OCI-LY7 (cell line): Measurements from ENCODE around the gene CROT. TPM values are rescaled to one million over a fixed set of nuclear protein-coding genes. Genes with fewer than 3 reads are reported as not detected.

ENCODE experiments used
- BruUV-seq: library from RNA; stranded (reverse); fragments of 400-500 nt; replicated peaks from 2 replicates; lab custom pipeline; 2021; lab: Mats Ljungman, UMichigan
- CTCF ChIA-PET: fragments of 300-600 bp; sonication (Branson Sonifier 250); formaldehyde crosslinking; loops from one replicate; lab custom pipeline; 2022; ENCODE audit warnings: antibody characterized with exemption; ENCODE audit not compliant: unreplicated experiment; lab: Charles Lee
- POLR2A ChIA-PET: fragments of 300-600 bp; sonication (Branson Sonifier 250); formaldehyde crosslinking; loops from one replicate; lab custom pipeline; 2022; ENCODE audit warnings: antibody characterized with exemption; lab: Charles Lee
- DNase-seq: peaks from one replicate; pipeline ENCODE4 v3.0.0-alpha.2; 2015; ENCODE audit warnings: low spot score
- H2AFZ ChIP-seq: fragments of 200-600 bp; sonication (generic), shearing (Covaris generic); 2 replicates; pipeline ENCODE4 v1.6.1; 2014; ENCODE audit warnings: mild to moderate bottlenecking, antibody characterized with exemption, low read length, moderate library complexity
- H3K27ac ChIP-seq: fragments of 200-600 bp; sonication (generic); 2 replicates; pipeline ENCODE4 v1.5.1; 2014; ENCODE audit warnings: mixed run types, low read depth, mild to moderate bottlenecking, moderate library complexity, low read length, inconsistent platforms; ENCODE audit not compliant: poor library complexity, severe bottlenecking
- H3K36me3 ChIP-seq: fragments of 200-600 bp; sonication (generic); 2 replicates; pipeline ENCODE4 v1.6.1; 2014; ENCODE audit warnings: mild to moderate bottlenecking, antibody characterized with exemption, low read length, moderate library complexity, mixed read lengths; ENCODE audit not compliant: insufficient read depth
- H3K4me1 ChIP-seq: fragments of 200-600 bp; sonication (generic); 2 replicates; pipeline ENCODE4 v1.5.1; 2014; ENCODE audit warnings: mild to moderate bottlenecking, low read length; ENCODE audit not compliant: insufficient read depth, poor library complexity, severe bottlenecking
- H3K4me2 ChIP-seq: fragments of 200-600 bp; sonication (generic); 2 replicates; pipeline ENCODE4 v1.6.1; 2014; ENCODE audit warnings: mild to moderate bottlenecking, low read length
- H3K4me3 ChIP-seq: fragments of 200-600 bp; sonication (generic); 2 replicates; pipeline ENCODE4 v1.5.1; 2014; ENCODE audit warnings: mild to moderate bottlenecking, low read depth, low read length; ENCODE audit not compliant: poor library complexity, severe bottlenecking
- H3K79me2 ChIP-seq: fragments of 200-600 bp; sonication (generic); 2 replicates; pipeline ENCODE4 v1.6.1; 2016; ENCODE audit warnings: low read depth, mild to moderate bottlenecking, low read length, moderate library complexity, mixed read lengths; ENCODE audit not compliant: insufficient read depth
- H3K9me2 ChIP-seq: fragments of 200-600 bp; sonication (generic); 2 replicates; pipeline ENCODE4 v1.6.1; 2016; ENCODE audit warnings: mild to moderate bottlenecking, low read length, mixed read lengths; ENCODE audit not compliant: insufficient read depth
- H3K9me3 ChIP-seq: fragments of 200-600 bp; sonication (generic); 2 replicates; pipeline ENCODE4 v1.6.1; 2014; ENCODE audit warnings: mild to moderate bottlenecking, mixed run types, low read length, mixed read lengths
- H4K20me1 ChIP-seq: fragments of 200-600 bp; sonication (generic); 2 replicates; pipeline ENCODE4 v1.6.1; 2014; ENCODE audit warnings: mild to moderate bottlenecking, antibody characterized with exemption, low read length, moderate library complexity, mixed read lengths; ENCODE audit not compliant: insufficient read depth
- EZH2phosphoT487 ChIP-seq: fragments of 200-600 bp; sonication (generic); IDR thresholded peaks from 2 replicates; pipeline ENCODE4 v1.6.1; 2018; ENCODE audit warnings: low read depth, borderline replicate concordance, mild to moderate bottlenecking, mixed run types, antibody characterized with exemption, low read length, moderate library complexity, mixed read lengths
- intact Hi-C: fragments of 100-400 bp; cut with micrococcal nuclease; formaldehyde crosslinking; loops from one replicate; pipeline ENCODE4 v1.10.0; 2022; ENCODE audit not compliant: unreplicated experiment
- total RNA-seq, 2 experiments: library from RNA; depleted of rRNA in 1 of 2; stranded (reverse); fragments of >200 nt in 1 of 2; shearing (Covaris generic) in 1 of 2; gene quantifications; 2 replicates each; pipeline ENCODE4 v1.2.3, GENCODE V29; 2014 to 2022
- TF ChIP-seq, protein P1 (sequence below): fragments of 200-600 bp; sonication (generic); conservative IDR thresholded peaks from 2 replicates; pipeline ENCODE4 v1.5.1; 2014; ENCODE audit warnings: mild to moderate bottlenecking, antibody characterized with exemption, low read length, moderate library complexity, mixed read lengths

CROT gene
- total RNA-seq, 2 experiments from 2014 or later = 3.0 to 8.1 TPM

DNA sequence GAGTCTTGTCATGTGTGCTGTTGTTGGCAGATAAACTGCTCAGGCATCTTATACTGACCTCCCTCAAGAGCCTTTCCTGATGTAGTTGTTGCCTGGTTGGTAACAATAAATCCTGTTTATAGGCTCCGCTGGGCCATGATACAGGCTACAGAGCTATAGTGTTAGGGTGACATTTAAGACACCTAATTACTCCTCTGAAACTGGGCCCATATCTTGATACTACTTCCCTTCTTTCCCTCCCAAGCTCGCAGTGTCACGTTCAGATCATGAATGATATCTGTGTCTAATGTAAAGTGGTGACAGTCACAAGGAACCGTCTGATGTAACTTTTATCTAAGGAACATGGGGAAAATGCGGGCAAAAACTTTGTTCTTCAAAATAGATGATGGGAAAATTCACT lies 35.4 kb downstream of the CROT start:
- H3K36me3 ChIP-seq = peaks cover 5% of the 10 kb centered on the region; the same call in 1 of the 2 replicates
- no peaks in the 10 kb centered on the region for H3K79me2 ChIP-seq
- H3K9me2 ChIP-seq = no peaks in the 10 kb centered on the region
- H3K4me3 ChIP-seq = no peak overlapping the region
- ChIA-PET CTCF (no interaction called here), POLR2A (interaction anchor here (1.2 kb wide), 1 partner anchor 274 kb away, joined by 3 read pairs; no protein-coding TSS in a partner anchor)
- no peaks in the 10 kb centered on the region for H4K20me1 ChIP-seq
- H3K27ac ChIP-seq = no peak overlapping the region
- DNase-seq = no peak
- no peaks in the 10 kb centered on the region for H3K4me1 ChIP-seq
- intact Hi-C loops = no loop called here
- H2AFZ ChIP-seq = no peak overlapping the region
- no TSS peak for BruUV-seq
- no peak for TF ChIP-seq EZH2phosphoT487
- TF ChIP-seq, protein P1, sequence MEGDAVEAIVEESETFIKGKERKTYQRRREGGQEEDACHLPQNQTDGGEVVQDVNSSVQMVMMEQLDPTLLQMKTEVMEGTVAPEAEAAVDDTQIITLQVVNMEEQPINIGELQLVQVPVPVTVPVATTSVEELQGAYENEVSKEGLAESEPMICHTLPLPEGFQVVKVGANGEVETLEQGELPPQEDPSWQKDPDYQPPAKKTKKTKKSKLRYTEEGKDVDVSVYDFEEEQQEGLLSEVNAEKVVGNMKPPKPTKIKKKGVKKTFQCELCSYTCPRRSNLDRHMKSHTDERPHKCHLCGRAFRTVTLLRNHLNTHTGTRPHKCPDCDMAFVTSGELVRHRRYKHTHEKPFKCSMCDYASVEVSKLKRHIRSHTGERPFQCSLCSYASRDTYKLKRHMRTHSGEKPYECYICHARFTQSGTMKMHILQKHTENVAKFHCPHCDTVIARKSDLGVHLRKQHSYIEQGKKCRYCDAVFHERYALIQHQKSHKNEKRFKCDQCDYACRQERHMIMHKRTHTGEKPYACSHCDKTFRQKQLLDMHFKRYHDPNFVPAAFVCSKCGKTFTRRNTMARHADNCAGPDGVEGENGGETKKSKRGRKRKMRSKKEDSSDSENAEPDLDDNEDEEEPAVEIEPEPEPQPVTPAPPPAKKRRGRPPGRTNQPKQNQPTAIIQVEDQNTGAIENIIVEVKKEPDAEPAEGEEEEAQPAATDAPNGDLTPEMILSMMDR = no peak
- no peaks in the 10 kb centered on the region for H3K9me3 ChIP-seq
- no peak overlapping the region for H3K4me2 ChIP-seq

DNA sequence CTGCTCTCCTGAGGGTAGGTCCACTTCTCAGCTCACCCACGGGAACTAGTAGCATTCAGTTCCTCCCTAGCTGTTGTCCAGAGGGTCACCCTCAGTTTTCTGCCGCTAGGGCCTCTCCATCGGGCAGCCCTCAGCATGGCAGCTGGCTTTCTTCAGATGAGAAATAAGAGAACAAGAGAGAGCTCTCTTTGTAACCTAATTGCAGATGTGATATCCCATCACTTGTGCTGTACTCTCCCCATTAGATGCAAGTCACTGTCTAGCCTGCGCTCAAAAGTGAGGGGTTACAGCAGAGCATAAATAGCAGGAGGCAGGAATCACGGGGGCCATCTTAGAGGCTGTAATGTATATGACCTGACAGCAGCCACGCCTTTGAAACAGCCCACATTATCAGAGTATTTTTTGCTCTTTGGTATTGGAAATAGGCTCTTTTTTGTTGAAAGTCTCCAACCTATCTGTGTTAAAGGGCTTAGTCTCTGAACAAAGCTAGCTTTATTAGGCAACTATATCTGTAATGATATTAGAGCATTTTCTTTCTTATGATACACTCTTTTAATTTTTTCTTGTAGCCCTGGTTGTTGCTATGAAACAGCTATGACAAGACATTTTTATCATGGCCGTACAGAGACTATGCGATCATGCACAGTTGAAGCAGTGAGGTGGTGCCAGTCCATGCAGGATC lies 45.7 kb downstream of the CROT start:
- intact Hi-C loops = no loop called here
- CTCF ChIA-PET = no interaction called here
- Histone ChIP-seq H3K79me2 (no peaks in the 10 kb centered on the region), H3K27ac (no peak overlapping the region), H3K4me1 (no peaks in the 10 kb centered on the region), H3K9me2 (no peaks in the 10 kb centered on the region), H3K4me3 (no peak overlapping the region), H2AFZ (no peak overlapping the region), H3K4me2 (no peak overlapping the region), H4K20me1 (no peaks in the 10 kb centered on the region), H3K9me3 (no peaks in the 10 kb centered on the region), H3K36me3 (0 out of 2 replicates have a peak, but pooled peaks cover 6% of the 10 kb centered on the region)
- no peak for DNase-seq
- TF ChIP-seq, protein P1 = no peak
- no peak for TF ChIP-seq EZH2phosphoT487
- no TSS peak for BruUV-seq
- POLR2A ChIA-PET = interaction anchor here (1.4 kb wide), 1 partner anchor 11 kb away, joined by 4 read pairs; no protein-coding TSS in a partner anchor

DNA sequence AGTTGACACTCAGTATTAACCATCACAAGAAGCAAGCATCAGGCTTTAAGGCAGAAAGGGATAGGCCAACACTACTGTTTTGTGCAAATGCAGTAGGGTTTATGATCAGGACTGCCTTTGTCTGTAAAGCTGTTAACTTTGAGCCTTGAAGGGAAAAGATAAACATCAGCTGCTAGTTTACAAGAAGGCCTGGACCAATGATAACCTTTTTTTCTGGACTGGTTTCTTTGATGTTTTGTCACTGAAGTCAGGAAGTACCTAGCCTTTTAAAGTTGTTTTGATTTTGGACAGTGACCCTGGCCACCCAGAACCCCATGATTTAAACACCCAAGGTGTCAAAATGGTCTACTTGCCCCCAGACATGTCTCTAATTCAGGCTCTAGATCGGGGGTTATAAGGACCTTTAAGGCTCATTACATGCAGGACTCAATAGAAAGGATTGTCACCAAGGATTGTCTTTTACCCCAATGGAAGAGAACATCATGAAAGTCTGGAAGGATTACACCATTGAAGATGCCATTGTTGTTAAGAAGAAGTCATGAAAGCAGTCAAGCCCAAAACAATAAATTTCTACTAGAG lies 50.1 kb downstream of the CROT start:
- POLR2A ChIA-PET = interaction anchor here (0.6 to 0.7 kb wide), 3 partner anchors 244 to 822 kb away, joined by 3 read pairs; no protein-coding TSS in a partner anchor
- H3K4me2 ChIP-seq = no peak overlapping the region
- intact Hi-C loops = no loop called here

More for the DNA sequence above, 50.1 kb downstream of the CROT start:
- TF ChIP-seq EZH2phosphoT487 = no peak
- TF ChIP-seq, protein P1 = no peak
- Histone ChIP-seq H4K20me1 (no peaks in the 10 kb centered on the region), H3K4me1 (no peaks in the 10 kb centered on the region), H3K36me3 (no peaks in the 10 kb centered on the region), H3K9me3 (no peaks in the 10 kb centered on the region), H3K4me3 (no peak overlapping the region), H3K79me2 (no peaks in the 10 kb centered on the region), H3K9me2 (no peaks in the 10 kb centered on the region), H3K27ac (no peak overlapping the region), H2AFZ (no peak overlapping the region)
- no TSS peak for BruUV-seq
- DNase-seq = no peak
- CTCF ChIA-PET = no interaction called here
